Osteoblast (primary cell): ENCODE measurements around the gene TRIO. TPM values are rescaled to one million over a fixed set of nuclear protein-coding genes. Genes with fewer than 3 reads are reported as not detected.

Experiments
- DNase-seq: peaks from one replicate; pipeline ENCODE4 v3.0.0; 2011; ENCODE audit warnings: low spot score, mixed read lengths; ENCODE audit not compliant: insufficient read length; ENCODE audit errors: missing footprints
- H2AFZ ChIP-seq: 2 replicates; pipeline ENCODE4 v1.6.0; 2011; ENCODE audit warnings: mild to moderate bottlenecking, low read length
- H3K27ac ChIP-seq: 2 replicates; pipeline ENCODE4 v1.5.1; 2011; ENCODE audit warnings: mild to moderate bottlenecking, low read depth, low read length, moderate library complexity
- H3K27me3 ChIP-seq: 2 replicates; pipeline ENCODE4 v1.6.0; 2012; ENCODE audit warnings: mild to moderate bottlenecking, control low read depth, inconsistent platforms, low read length, moderate library complexity; ENCODE audit not compliant: insufficient read depth
- H3K36me3 ChIP-seq: 2 replicates; pipeline ENCODE4 v1.5.1; 2011; ENCODE audit warnings: mild to moderate bottlenecking, low read length, control low read depth, moderate library complexity; ENCODE audit not compliant: insufficient read depth
- H3K4me1 ChIP-seq: 2 replicates; pipeline ENCODE4 v1.5.1; 2011; ENCODE audit warnings: mild to moderate bottlenecking, low read length, control low read depth, moderate library complexity; ENCODE audit not compliant: insufficient read depth
- H3K4me2 ChIP-seq: 2 replicates; pipeline ENCODE4 v1.6.0; 2011; ENCODE audit warnings: mild to moderate bottlenecking, low read length; ENCODE audit not compliant: insufficient read depth
- H3K4me3 ChIP-seq: fragments of 200-600 bp; sonication (generic); 3 replicates; pipeline ENCODE4 v1.5.1; 2012; ENCODE audit warnings: mild to moderate bottlenecking, low read length, inconsistent platforms; ENCODE audit not compliant: insufficient read depth
- H3K79me2 ChIP-seq: 2 replicates; pipeline ENCODE4 v1.6.0; 2012; ENCODE audit warnings: mild to moderate bottlenecking, low read length, control low read depth, inconsistent platforms; ENCODE audit not compliant: insufficient read depth
- H3K9me3 ChIP-seq: 2 replicates; pipeline ENCODE4 v1.5.1; 2011; ENCODE audit warnings: low read depth, low read length, control low read depth
- H4K20me1 ChIP-seq: 2 replicates; pipeline ENCODE4 v1.6.0; 2012; ENCODE audit warnings: mild to moderate bottlenecking, low read length, control low read depth; ENCODE audit not compliant: insufficient read depth
- total RNA-seq: library from RNA; depleted of rRNA; stranded (reverse); fragments of >200 nt; gene quantifications from 2 replicates; pipeline ENCODE4 v1.2.3, GENCODE V29; 2012
- TF ChIP-seq, protein P1 (sequence below): IDR thresholded peaks from 2 replicates; pipeline ENCODE4 v1.5.1; 2011; ENCODE audit warnings: mild to moderate bottlenecking, low read depth, low read length, moderate library complexity; ENCODE audit errors: extremely low read depth

TRIO gene
- total RNA-seq, 1 donor: 274 TPM

DNA sequence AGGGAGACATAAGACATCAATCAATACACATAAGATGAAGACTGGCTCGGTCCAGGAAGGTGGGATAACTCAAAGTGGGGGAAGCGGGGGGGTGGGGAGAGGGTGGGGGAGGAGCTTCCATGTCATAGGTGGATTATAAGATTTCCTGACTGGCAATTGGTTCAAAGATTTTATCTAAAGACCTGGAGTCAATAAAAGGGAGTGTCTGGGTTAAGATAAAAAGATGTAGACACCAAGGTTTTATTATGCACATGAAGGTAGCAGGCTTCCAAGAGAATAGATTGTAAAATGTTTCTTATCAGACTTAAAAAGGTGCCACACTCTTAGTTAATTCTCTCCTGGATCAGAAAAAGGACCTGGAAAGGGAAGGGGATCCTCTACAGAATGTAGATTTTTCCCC lies 412.9 kb downstream of the TRIO start:
- H3K9me3 ChIP-seq: no peaks in the 10 kb centered on the region
- no peak overlapping the region for H3K27ac ChIP-seq
- H3K4me2 ChIP-seq: no peak overlapping the region
- no peaks in the 10 kb centered on the region for H3K4me1 ChIP-seq
- no peak for DNase-seq
- no peaks in the 10 kb centered on the region for H3K79me2 ChIP-seq
- no peaks in the 10 kb centered on the region for H3K36me3 ChIP-seq
- no peaks in the 10 kb centered on the region for H4K20me1 ChIP-seq
- H3K4me3 ChIP-seq: no peak overlapping the region
- TF ChIP-seq, protein P1, sequence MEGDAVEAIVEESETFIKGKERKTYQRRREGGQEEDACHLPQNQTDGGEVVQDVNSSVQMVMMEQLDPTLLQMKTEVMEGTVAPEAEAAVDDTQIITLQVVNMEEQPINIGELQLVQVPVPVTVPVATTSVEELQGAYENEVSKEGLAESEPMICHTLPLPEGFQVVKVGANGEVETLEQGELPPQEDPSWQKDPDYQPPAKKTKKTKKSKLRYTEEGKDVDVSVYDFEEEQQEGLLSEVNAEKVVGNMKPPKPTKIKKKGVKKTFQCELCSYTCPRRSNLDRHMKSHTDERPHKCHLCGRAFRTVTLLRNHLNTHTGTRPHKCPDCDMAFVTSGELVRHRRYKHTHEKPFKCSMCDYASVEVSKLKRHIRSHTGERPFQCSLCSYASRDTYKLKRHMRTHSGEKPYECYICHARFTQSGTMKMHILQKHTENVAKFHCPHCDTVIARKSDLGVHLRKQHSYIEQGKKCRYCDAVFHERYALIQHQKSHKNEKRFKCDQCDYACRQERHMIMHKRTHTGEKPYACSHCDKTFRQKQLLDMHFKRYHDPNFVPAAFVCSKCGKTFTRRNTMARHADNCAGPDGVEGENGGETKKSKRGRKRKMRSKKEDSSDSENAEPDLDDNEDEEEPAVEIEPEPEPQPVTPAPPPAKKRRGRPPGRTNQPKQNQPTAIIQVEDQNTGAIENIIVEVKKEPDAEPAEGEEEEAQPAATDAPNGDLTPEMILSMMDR: no peak
- H2AFZ ChIP-seq: no peak overlapping the region
- H3K27me3 ChIP-seq: peaks cover 15% of the 10 kb centered on the region

DNA sequence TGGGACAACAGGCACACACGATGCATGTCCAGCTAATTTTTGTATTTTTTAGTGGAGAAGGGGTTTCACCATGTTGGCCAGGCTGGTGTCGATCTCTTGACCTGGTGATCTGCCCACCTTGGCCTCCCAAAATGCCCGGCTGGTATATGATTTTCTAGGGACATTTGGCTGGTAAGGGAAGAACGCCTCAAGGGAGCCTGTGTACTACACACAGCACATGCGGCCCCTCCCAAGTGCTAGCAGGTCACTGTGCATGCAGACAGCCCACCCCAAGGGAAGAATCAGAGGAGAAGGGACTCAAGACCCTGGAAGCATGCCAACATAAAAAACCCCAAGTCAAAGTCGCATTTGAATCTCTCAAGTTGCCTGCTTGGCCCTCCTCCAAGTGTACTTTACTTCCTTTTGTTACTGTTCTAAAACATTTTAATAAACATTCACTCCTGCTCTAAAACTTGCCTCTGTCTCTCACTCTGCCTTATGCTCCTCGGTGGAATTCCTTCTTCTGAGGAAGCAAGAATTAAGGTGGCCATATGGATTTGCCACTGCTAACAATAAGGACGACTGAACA lies 414.1 kb downstream of the TRIO start:
- no peak overlapping the region for H3K4me2 ChIP-seq
- H3K4me1 ChIP-seq: no peaks in the 10 kb centered on the region
- H4K20me1 ChIP-seq: no peaks in the 10 kb centered on the region
- no peaks in the 10 kb centered on the region for H3K36me3 ChIP-seq
- H3K27ac ChIP-seq: no peak overlapping the region
- H3K9me3 ChIP-seq: no peaks in the 10 kb centered on the region
- DNase-seq: no peak
- TF ChIP-seq, protein P1: no peak
- no peak overlapping the region for H2AFZ ChIP-seq
- no peak overlapping the region for H3K4me3 ChIP-seq
- H3K27me3 ChIP-seq: peaks cover 18% of the 10 kb centered on the region
- H3K79me2 ChIP-seq: no peaks in the 10 kb centered on the region

DNA sequence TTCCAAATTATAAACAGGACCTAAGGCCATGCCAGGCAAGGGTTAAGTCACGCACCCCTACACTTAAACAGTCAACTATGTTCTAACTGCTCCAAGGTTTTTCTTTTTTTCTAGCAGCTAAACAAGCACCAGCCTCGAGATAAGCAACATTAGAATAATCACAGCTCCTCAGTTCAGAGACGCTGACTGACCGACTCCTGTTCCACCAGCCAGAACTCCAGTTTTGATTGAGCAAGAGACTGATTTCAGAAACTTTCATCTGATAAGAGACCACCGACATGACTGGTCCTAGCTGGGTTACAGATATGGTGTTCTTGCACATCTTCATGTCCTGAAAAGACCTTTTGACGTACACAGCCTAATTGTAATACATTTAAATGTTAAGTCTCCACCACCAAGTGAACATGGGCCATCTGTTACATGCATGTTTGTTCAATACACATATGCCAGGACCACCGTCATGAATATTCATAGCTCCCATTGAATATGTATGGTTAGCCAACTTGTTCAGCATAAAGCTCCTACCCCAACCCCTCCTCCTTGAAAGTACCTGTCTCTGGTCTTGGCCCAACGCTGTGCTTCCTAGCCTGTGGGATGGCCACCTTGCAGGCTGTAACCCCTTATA lies 414.8 kb downstream of the TRIO start:
- no peaks in the 10 kb centered on the region for H3K79me2 ChIP-seq
- no peak overlapping the region for H2AFZ ChIP-seq
- TF ChIP-seq, protein P1: no peak
- DNase-seq: no peak
- H3K27me3 ChIP-seq: peaks cover 18% of the 10 kb centered on the region
- no peak overlapping the region for H3K4me2 ChIP-seq
- H3K27ac ChIP-seq: no peak overlapping the region
- no peaks in the 10 kb centered on the region for H3K9me3 ChIP-seq
- H3K4me3 ChIP-seq: no peak overlapping the region
- H4K20me1 ChIP-seq: no peaks in the 10 kb centered on the region
- H3K4me1 ChIP-seq: no peaks in the 10 kb centered on the region
- H3K36me3 ChIP-seq: no peaks in the 10 kb centered on the region

Other genes with a start within 250 kb of the TRIO start
- gene DNAH5, start 198.7 kb upstream of the TRIO start, total RNA-seq: 0.36 and 0.59 TPM in 2 replicates